WI38 (cell line): ENCODE measurements around the gene KIF22.

ENCODE experiments used
- H3K4me3 ChIP-seq: 2 replicates; pipeline ENCODE4 v1.5.1; 2011; ENCODE audit warnings: low read depth, mild to moderate bottlenecking, control low read depth, low read length
- CTCF ChIP-seq: IDR thresholded peaks from 2 replicates; pipeline ENCODE4 v1.5.1; 2012; ENCODE audit warnings: low read depth, mild to moderate bottlenecking, control low read depth, low read length

The KIF22 gene

GRCh38 chr16:29790183-29790948, at the start of gene KIF22:
KIF22 (plus strand) TSS chr16:29790751; CDS start chr16:29790760, 9 bp downstream.
- peak within 1 kb of the TSS; percentile 96 for H3K4me3 ChIP-seq
- peak; percentile 44 for TF ChIP-seq CTCF

GRCh38 chr16:29742683-29743275, 47.8 kb upstream of the KIF22 start:
- no peak overlapping the region for H3K4me3 ChIP-seq
- TF ChIP-seq CTCF, result no peak

- H3K4me3 ChIP-seq, result no peak overlapping the region
- TF ChIP-seq CTCF, result no peak
Observed at GRCh38 chr16:29743475-29743826, 47.1 kb upstream of the KIF22 start.

- no peak overlapping the region for H3K4me3 ChIP-seq
- no peak for TF ChIP-seq CTCF
Observed at GRCh38 chr16:29743827-29744531, 46.6 kb upstream of the KIF22 start.

GRCh38 chr16:29744541-29745101, 45.9 kb upstream of the KIF22 start:
- TF ChIP-seq CTCF, result no peak
- H3K4me3 ChIP-seq, result no peak overlapping the region

GRCh38 chr16:29745121-29745852, 45.3 kb upstream of the KIF22 start:
- no peak for TF ChIP-seq CTCF

More at GRCh38 chr16:29745121-29745852, 45.3 kb upstream of the KIF22 start:
- no peak overlapping the region for H3K4me3 ChIP-seq
